ENCODE measurements around the gene NRBP1.

The NRBP1 gene

DNA sequence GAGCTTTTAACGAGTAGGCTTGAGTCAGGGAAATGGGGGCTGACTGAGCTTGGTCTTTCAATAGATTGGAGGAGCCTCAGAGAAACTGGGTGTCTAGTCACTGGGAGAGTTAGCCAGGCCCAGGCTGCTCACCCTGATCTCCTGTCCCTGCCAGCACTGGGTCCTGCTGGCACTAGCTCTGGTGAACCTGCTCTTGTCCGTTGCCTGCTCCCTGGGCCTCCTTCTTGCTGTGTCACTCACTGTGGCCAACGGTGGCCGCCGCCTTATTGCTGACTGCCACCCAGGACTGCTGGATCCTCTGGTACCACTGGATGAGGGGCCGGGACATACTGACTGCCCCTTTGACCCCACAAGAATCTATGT lies 14.5 kb downstream of the NRBP1 start:
- H3F3A ChIP-seq (ENCODE audit: insufficient read depth, low read length) = no peaks in the 10 kb centered on the region
- H3K27ac ChIP-seq (ENCODE audit: low read depth, low read length, poor library complexity, severe bottlenecking) = peak overlapping the region; percentile 41
- H3K9me3 ChIP-seq (ENCODE audit: low read length) = no peaks in the 10 kb centered on the region
- peaks cover 17% of the 10 kb centered on the region for H3K4me1 ChIP-seq (ENCODE audit: insufficient read depth, low read length, severe bottlenecking)
- H3K36me3 ChIP-seq (ENCODE audit: insufficient read depth, low read length) = peaks cover 51% of the 10 kb centered on the region; the same call in 1 of the 2 replicates
- TF ChIP-seq EZH2 (IDR thresholded peaks at IDR 0.05; ENCODE audit: borderline replicate concordance, low read length) = no peak
- TF ChIP-seq, protein P1, sequence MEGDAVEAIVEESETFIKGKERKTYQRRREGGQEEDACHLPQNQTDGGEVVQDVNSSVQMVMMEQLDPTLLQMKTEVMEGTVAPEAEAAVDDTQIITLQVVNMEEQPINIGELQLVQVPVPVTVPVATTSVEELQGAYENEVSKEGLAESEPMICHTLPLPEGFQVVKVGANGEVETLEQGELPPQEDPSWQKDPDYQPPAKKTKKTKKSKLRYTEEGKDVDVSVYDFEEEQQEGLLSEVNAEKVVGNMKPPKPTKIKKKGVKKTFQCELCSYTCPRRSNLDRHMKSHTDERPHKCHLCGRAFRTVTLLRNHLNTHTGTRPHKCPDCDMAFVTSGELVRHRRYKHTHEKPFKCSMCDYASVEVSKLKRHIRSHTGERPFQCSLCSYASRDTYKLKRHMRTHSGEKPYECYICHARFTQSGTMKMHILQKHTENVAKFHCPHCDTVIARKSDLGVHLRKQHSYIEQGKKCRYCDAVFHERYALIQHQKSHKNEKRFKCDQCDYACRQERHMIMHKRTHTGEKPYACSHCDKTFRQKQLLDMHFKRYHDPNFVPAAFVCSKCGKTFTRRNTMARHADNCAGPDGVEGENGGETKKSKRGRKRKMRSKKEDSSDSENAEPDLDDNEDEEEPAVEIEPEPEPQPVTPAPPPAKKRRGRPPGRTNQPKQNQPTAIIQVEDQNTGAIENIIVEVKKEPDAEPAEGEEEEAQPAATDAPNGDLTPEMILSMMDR (IDR thresholded peaks at IDR 0.05; ENCODE audit: low read length) = no peak
- no peak overlapping the region for H2AFZ ChIP-seq (ENCODE audit: low read length)
- H3K9ac ChIP-seq (ENCODE audit: low read length) = peak overlapping the region; percentile 76
- no peaks in the 10 kb centered on the region for H4K20me1 ChIP-seq (ENCODE audit: insufficient read depth, low read length)
- peak overlapping the region; percentile 67 for H3K4me3 ChIP-seq (ENCODE audit: low read depth, low read length, poor library complexity, severe bottlenecking)
- peak overlapping the region; percentile 73 for H3K4me2 ChIP-seq (ENCODE audit: low read length)
- no peaks in the 10 kb centered on the region for H3K27me3 ChIP-seq (ENCODE audit: insufficient read depth, low read length)
- no peaks in the 10 kb centered on the region for H3K79me2 ChIP-seq (ENCODE audit: insufficient read depth, low read length)
- no peaks in the 10 kb centered on the region for H3K9me2 ChIP-seq (ENCODE audit: low read depth, low read length)

GRCh38 chr2:27445155-27445554 lies 16.7 kb downstream of the NRBP1 start:
- Histone ChIP-seq H3K9ac (ENCODE audit: low read length) (no peak overlapping the region), H2AFZ (ENCODE audit: low read length) (no peak overlapping the region), H3K27ac (ENCODE audit: low read depth, low read length, poor library complexity, severe bottlenecking) (no peak overlapping the region), H3K79me2 (ENCODE audit: insufficient read depth, low read length) (no peaks in the 10 kb centered on the region), H3K9me3 (ENCODE audit: low read length) (no peaks in the 10 kb centered on the region), H3K4me3 (ENCODE audit: low read depth, low read length, poor library complexity, severe bottlenecking) (no peak overlapping the region), H3K4me1 (ENCODE audit: insufficient read depth, low read length, severe bottlenecking) (peaks cover 17% of the 10 kb centered on the region), H3K27me3 (ENCODE audit: insufficient read depth, low read length) (no peaks in the 10 kb centered on the region), H4K20me1 (ENCODE audit: insufficient read depth, low read length) (no peaks in the 10 kb centered on the region), H3F3A (ENCODE audit: insufficient read depth, low read length) (no peaks in the 10 kb centered on the region), H3K36me3 (ENCODE audit: insufficient read depth, low read length) (peaks cover 47% of the 10 kb centered on the region; the same call in 1 of the 2 replicates), H3K4me2 (ENCODE audit: low read length) (no peak overlapping the region), H3K9me2 (ENCODE audit: low read depth, low read length) (no peaks in the 10 kb centered on the region)
- no peak for TF ChIP-seq EZH2 (IDR thresholded peaks at IDR 0.05; ENCODE audit: borderline replicate concordance, low read length)
- TF ChIP-seq, protein P1 (IDR thresholded peaks at IDR 0.05; ENCODE audit: low read length) = no peak

GRCh38 chr2:27445615-27446014 lies 17.2 kb downstream of the NRBP1 start:
- Histone ChIP-seq H3K9me2 (ENCODE audit: low read depth, low read length) (no peaks in the 10 kb centered on the region), H3K27ac (ENCODE audit: low read depth, low read length, poor library complexity, severe bottlenecking) (no peak overlapping the region), H3K36me3 (ENCODE audit: insufficient read depth, low read length) (peaks cover 43% of the 10 kb centered on the region; the same call in 1 of the 2 replicates), H3K4me1 (ENCODE audit: insufficient read depth, low read length, severe bottlenecking) (peaks cover 17% of the 10 kb centered on the region), H3K9me3 (ENCODE audit: low read length) (no peaks in the 10 kb centered on the region), H4K20me1 (ENCODE audit: insufficient read depth, low read length) (no peaks in the 10 kb centered on the region), H3K4me2 (ENCODE audit: low read length) (no peak overlapping the region), H2AFZ (ENCODE audit: low read length) (no peak overlapping the region), H3K4me3 (ENCODE audit: low read depth, low read length, poor library complexity, severe bottlenecking) (no peak overlapping the region), H3F3A (ENCODE audit: insufficient read depth, low read length) (no peaks in the 10 kb centered on the region), H3K27me3 (ENCODE audit: insufficient read depth, low read length) (no peaks in the 10 kb centered on the region), H3K9ac (ENCODE audit: low read length) (no peak overlapping the region), H3K79me2 (ENCODE audit: insufficient read depth, low read length) (no peaks in the 10 kb centered on the region)
- TF ChIP-seq, protein P1 (IDR thresholded peaks at IDR 0.05; ENCODE audit: low read length) = no peak
- TF ChIP-seq EZH2 (IDR thresholded peaks at IDR 0.05; ENCODE audit: borderline replicate concordance, low read length) = no peak

All from OCI-LY1 (cell line).